ENCODE results near the gene PCDH1.

PCDH1 gene

GRCh38 chr5:141848744-141849414, 29.3 kb downstream of the PCDH1 start:
- intact Hi-C loops (cut with micrococcal nuclease), result no loop called here
- no peaks in the 10 kb centered on the region for H3K9me3 Mint-ChIP-seq
- H3K4me3 Mint-ChIP-seq, result peak overlapping the region; percentile 72
- no peaks in the 10 kb centered on the region for H3K36me3 Mint-ChIP-seq (ENCODE audit: low read depth)
- peaks cover 44% of the 10 kb centered on the region for H3K27me3 Mint-ChIP-seq
- H3K27ac Mint-ChIP-seq, result peak overlapping the region; percentile 73
- H3K4me1 Mint-ChIP-seq (ENCODE audit: low read depth), result peaks cover 24% of the 10 kb centered on the region

GRCh38 chr5:141846031-141846430, 32.2 kb downstream of the PCDH1 start:
- Mint-ChIP-seq H3K27ac (no peak overlapping the region), H3K4me3 (no peak overlapping the region), H3K27me3 (peaks cover 43% of the 10 kb centered on the region), H3K9me3 (no peaks in the 10 kb centered on the region), H3K4me1 (ENCODE audit: low read depth) (peaks cover 31% of the 10 kb centered on the region), H3K36me3 (ENCODE audit: low read depth) (no peaks in the 10 kb centered on the region)
- intact Hi-C loops (cut with micrococcal nuclease), result no loop called here

- H3K36me3 Mint-ChIP-seq (ENCODE audit: low read depth), result no peaks in the 10 kb centered on the region
- intact Hi-C loops (cut with micrococcal nuclease), result no loop called here
These were observed 32.8 kb downstream of the PCDH1 start for GRCh38 chr5:141845371-141845851.

GRCh38 chr5:141844414-141845097, 33.7 kb downstream of the PCDH1 start:
- Mint-ChIP-seq H3K36me3 (ENCODE audit: low read depth) (no peaks in the 10 kb centered on the region), H3K27me3 (peaks cover 38% of the 10 kb centered on the region), H3K4me3 (no peak overlapping the region), H3K9me3 (no peaks in the 10 kb centered on the region), H3K27ac (no peak overlapping the region), H3K4me1 (ENCODE audit: low read depth) (peaks cover 31% of the 10 kb centered on the region)
- intact Hi-C loops (cut with micrococcal nuclease), result no loop called here

More at GRCh38 chr5:141845371-141845851, 32.8 kb downstream of the PCDH1 start:
- H3K27ac Mint-ChIP-seq, result no peak overlapping the region
- peaks cover 38% of the 10 kb centered on the region for H3K27me3 Mint-ChIP-seq
- H3K4me1 Mint-ChIP-seq (ENCODE audit: low read depth), result peaks cover 31% of the 10 kb centered on the region
- no peaks in the 10 kb centered on the region for H3K9me3 Mint-ChIP-seq
- no peak overlapping the region for H3K4me3 Mint-ChIP-seq

- no peaks in the 10 kb centered on the region for H3K36me3 Mint-ChIP-seq (ENCODE audit: low read depth)
These were observed 34.9 kb downstream of the PCDH1 start for GRCh38 chr5:141843156-141843927.

GRCh38 chr5:141841378-141842180, 36.6 kb downstream of the PCDH1 start:
- no peak overlapping the region for H3K4me3 Mint-ChIP-seq
- H3K27ac Mint-ChIP-seq, result no peak overlapping the region
- H3K27me3 Mint-ChIP-seq, result peaks cover 38% of the 10 kb centered on the region
- no peaks in the 10 kb centered on the region for H3K9me3 Mint-ChIP-seq
- no peaks in the 10 kb centered on the region for H3K36me3 Mint-ChIP-seq (ENCODE audit: low read depth)
- intact Hi-C loops (cut with micrococcal nuclease), result no loop called here
- peaks cover 28% of the 10 kb centered on the region for H3K4me1 Mint-ChIP-seq (ENCODE audit: low read depth)

More at GRCh38 chr5:141843156-141843927, 34.9 kb downstream of the PCDH1 start:
- H3K9me3 Mint-ChIP-seq, result no peaks in the 10 kb centered on the region
- H3K27me3 Mint-ChIP-seq, result peaks cover 38% of the 10 kb centered on the region
- no peak overlapping the region for H3K27ac Mint-ChIP-seq
- H3K4me3 Mint-ChIP-seq, result no peak overlapping the region
- H3K4me1 Mint-ChIP-seq (ENCODE audit: low read depth), result peaks cover 28% of the 10 kb centered on the region
- intact Hi-C loops (cut with micrococcal nuclease), result no loop called here

- H3K9me3 Mint-ChIP-seq, result no peaks in the 10 kb centered on the region
- intact Hi-C loops (cut with micrococcal nuclease), result no loop called here
- peaks cover 32% of the 10 kb centered on the region for H3K4me1 Mint-ChIP-seq (ENCODE audit: low read depth)
- H3K4me3 Mint-ChIP-seq, result no peak overlapping the region
- no peak overlapping the region for H3K27ac Mint-ChIP-seq
- H3K36me3 Mint-ChIP-seq (ENCODE audit: low read depth), result no peaks in the 10 kb centered on the region
- peaks cover 39% of the 10 kb centered on the region for H3K27me3 Mint-ChIP-seq
These were observed 37.3 kb downstream of the PCDH1 start for GRCh38 chr5:141840826-141841360.

- H3K4me1 Mint-ChIP-seq (ENCODE audit: low read depth), result peaks cover 32% of the 10 kb centered on the region
- no peak overlapping the region for H3K4me3 Mint-ChIP-seq
- intact Hi-C loops (cut with micrococcal nuclease), result no loop called here
- H3K27ac Mint-ChIP-seq, result no peak overlapping the region
- H3K9me3 Mint-ChIP-seq, result no peaks in the 10 kb centered on the region
- H3K36me3 Mint-ChIP-seq (ENCODE audit: low read depth), result no peaks in the 10 kb centered on the region
- peaks cover 40% of the 10 kb centered on the region for H3K27me3 Mint-ChIP-seq
These were observed 37.9 kb downstream of the PCDH1 start for GRCh38 chr5:141840280-141840812.

- intact Hi-C loops (cut with micrococcal nuclease), result no loop called here
- peaks cover 28% of the 10 kb centered on the region for H3K4me1 Mint-ChIP-seq (ENCODE audit: low read depth)
- no peak overlapping the region for H3K27ac Mint-ChIP-seq
- H3K9me3 Mint-ChIP-seq, result no peaks in the 10 kb centered on the region
- H3K4me3 Mint-ChIP-seq, result no peak overlapping the region
- H3K27me3 Mint-ChIP-seq, result peaks cover 34% of the 10 kb centered on the region
- H3K36me3 Mint-ChIP-seq (ENCODE audit: low read depth), result no peaks in the 10 kb centered on the region
These were observed 39.1 kb downstream of the PCDH1 start for GRCh38 chr5:141839015-141839513.

GRCh38 chr5:141838326-141839014, 39.7 kb downstream of the PCDH1 start:
- no peaks in the 10 kb centered on the region for H3K36me3 Mint-ChIP-seq (ENCODE audit: low read depth)
- no peak overlapping the region for H3K27ac Mint-ChIP-seq
- peaks cover 28% of the 10 kb centered on the region for H3K27me3 Mint-ChIP-seq
- H3K4me3 Mint-ChIP-seq, result no peak overlapping the region
- intact Hi-C loops (cut with micrococcal nuclease), result no loop called here
- H3K9me3 Mint-ChIP-seq, result no peaks in the 10 kb centered on the region
- peaks cover 25% of the 10 kb centered on the region for H3K4me1 Mint-ChIP-seq (ENCODE audit: low read depth)

- Mint-ChIP-seq H3K27me3 (peaks cover 32% of the 10 kb centered on the region), H3K9me3 (no peaks in the 10 kb centered on the region), H3K4me1 (ENCODE audit: low read depth) (peaks cover 21% of the 10 kb centered on the region), H3K27ac (peak overlapping the region; percentile 15), H3K36me3 (ENCODE audit: low read depth) (no peaks in the 10 kb centered on the region), H3K4me3 (peak overlapping the region; percentile 53)
- intact Hi-C loops (cut with micrococcal nuclease), result no loop called here
These were observed 42.1 kb downstream of the PCDH1 start for GRCh38 chr5:141835928-141836670.

- Mint-ChIP-seq H3K27ac (no peak overlapping the region), H3K36me3 (ENCODE audit: low read depth) (no peaks in the 10 kb centered on the region), H3K9me3 (no peaks in the 10 kb centered on the region), H3K4me1 (ENCODE audit: low read depth) (peaks cover 20% of the 10 kb centered on the region), H3K4me3 (no peak overlapping the region), H3K27me3 (peaks cover 41% of the 10 kb centered on the region)
- intact Hi-C loops (cut with micrococcal nuclease), result no loop called here
These were observed 43.9 kb downstream of the PCDH1 start for GRCh38 chr5:141834331-141834730.

Data from dendritic cell treated with granulocyte-macrophage colony-stimulating factor and Interleukin-4, amounts not matched to agents 40 ng/mL and 50 ng/mL, for 4 days (primary cell).